Natural killer cell (primary cell): ENCODE results near the gene YWHAH. TPM values are rescaled to one million over a fixed set of nuclear protein-coding genes. Genes with fewer than 3 reads are reported as not detected.

Experiments
- ATAC-seq, 3 donors: fragments of 150-1000 bp in 2 of 3; fragments of 200-7000 bp in 1 of 3; cut with Tn5 transposase; 1 replicate in 1 of 3; 2 replicates in 2 of 3; pipeline ENCODE4 v1.10.0; 2021; ENCODE audit warnings: mild to moderate bottlenecking in 2 of 3, moderate library complexity in 2 of 3
- DNase-seq, 2 donors: peaks; one replicate each; pipeline versions ENCODE4 v3.0.0 to v3.0.0-alpha.2; 2013 to 2021; ENCODE audit warnings: mixed read lengths in 1 of 2
- H3K27ac ChIP-seq: one replicate; pipeline ENCODE4 v1.5.1; 2013; ENCODE audit warnings: mild to moderate bottlenecking, low read length
- H3K27me3 ChIP-seq: one replicate; pipeline ENCODE4 v1.6.1; 2013; ENCODE audit warnings: low read length; ENCODE audit not compliant: control insufficient read depth, insufficient read depth
- H3K36me3 ChIP-seq: one replicate; pipeline ENCODE4 v1.6.1; 2013; ENCODE audit warnings: low read length; ENCODE audit not compliant: control insufficient read depth, insufficient read depth
- H3K4me1 ChIP-seq: one replicate; pipeline ENCODE4 v1.6.1; 2013; ENCODE audit warnings: low read length; ENCODE audit not compliant: control insufficient read depth, insufficient read depth
- H3K4me3 ChIP-seq: one replicate; pipeline ENCODE4 v1.5.1; 2013; ENCODE audit warnings: low read length
- H3K9me3 ChIP-seq: one replicate; pipeline ENCODE4 v1.6.1; 2013; ENCODE audit warnings: low read length; ENCODE audit not compliant: control insufficient read depth, insufficient read depth
- H3K27ac Mint-ChIP-seq, 2 donors: one replicate each; pipeline ENCODE4 v1.8.0; 2022; ENCODE audit warnings: mild to moderate bottlenecking in 2 of 2, mixed read lengths in 2 of 2, moderate library complexity in 1 of 2
- H3K27me3 Mint-ChIP-seq, 2 donors: one replicate each; pipeline ENCODE4 v1.8.0; 2022; ENCODE audit warnings: low read depth in 2 of 2, mixed read lengths in 2 of 2
- H3K36me3 Mint-ChIP-seq: one replicate; pipeline ENCODE4 v1.8.0; 2022; ENCODE audit warnings: mixed read lengths
- H3K4me1 Mint-ChIP-seq, 2 donors: one replicate each; pipeline ENCODE4 v1.8.0; 2022; ENCODE audit warnings: mixed read lengths in 2 of 2
- H3K4me3 Mint-ChIP-seq: one replicate; pipeline ENCODE4 v1.8.0; 2022; ENCODE audit warnings: mild to moderate bottlenecking, moderate library complexity, mixed read lengths
- H3K9me3 Mint-ChIP-seq, 2 donors: one replicate each; pipeline ENCODE4 v1.8.0; 2022; ENCODE audit warnings: mixed read lengths in 2 of 2
- CTCF ChIP-seq: fragments of 200-600 bp; IDR thresholded peaks from one replicate; pipeline ENCODE4 v1.8.0; 2022; ENCODE audit warnings: antibody characterized with exemption
- WGBS: methylation state at CpG from one replicate; pipeline ENCODE4 v1.1.7; 2013; ENCODE audit warnings: missing lambda C conversion rate; ENCODE audit not compliant: insufficient coverage; 5-methylcytosine and 5-hydroxymethylcytosine counted together
- intact Hi-C: fragments of 100-400 bp; cut with micrococcal nuclease; formaldehyde crosslinking; loops from one replicate; pipeline ENCODE4 v1.14.2; 2022
- total RNA-seq, 4 donors: library from RNA; stranded (reverse); fragments of 120-200 nt in 1 of 4; gene quantifications; one replicate each; pipeline versions ENCODE4 v1.2.3 to v1.2.4, GENCODE V29; 2013 to 2022

Gene YWHAH
- total RNA-seq, 3 donors from 2014 or later (not counting 1 experiment from before 2014, with no cell fraction given), result 29.6 to 35.0 (median 32.8) TPM

- 74% methylated on average over 6 of the region's 6 CpGs for WGBS
- TF ChIP-seq CTCF, result no peak
- H3K4me1 ChIP-seq, result no peaks in the 10 kb centered on the region
Observed at GRCh38 chr22:31983911-31984656, 39.7 kb downstream of the YWHAH start.

GRCh38 chr22:31987218-31987617, 42.9 kb downstream of the YWHAH start:
- H3K9me3 Mint-ChIP-seq, result no peaks in the 10 kb centered on the region
- no peak overlapping the region for H3K27ac Mint-ChIP-seq
- 73% methylated on average over 1 of the region's 1 CpG for WGBS
- no peaks in the 10 kb centered on the region for H3K36me3 ChIP-seq
- DNase-seq, result no peak
- no peak overlapping the region for H3K27ac ChIP-seq
- intact Hi-C loops, result no loop called here
- ATAC-seq, result no peak
- no peaks in the 10 kb centered on the region for H3K9me3 ChIP-seq
- no peaks in the 10 kb centered on the region for H3K4me1 ChIP-seq
- peaks cover 11 to 21% of the 10 kb centered on the region in 2 donors for H3K27me3 Mint-ChIP-seq
- no peak for TF ChIP-seq CTCF
- H3K27me3 ChIP-seq, result no peaks in the 10 kb centered on the region
- no peak overlapping the region for H3K4me3 Mint-ChIP-seq
- no peaks in the 10 kb centered on the region for H3K4me1 Mint-ChIP-seq
- no peaks in the 10 kb centered on the region for H3K36me3 Mint-ChIP-seq
- no peak overlapping the region for H3K4me3 ChIP-seq

More at GRCh38 chr22:31983911-31984656, 39.7 kb downstream of the YWHAH start:
- intact Hi-C loops, result no loop called here
- H3K4me1 Mint-ChIP-seq, result no peaks in the 10 kb centered on the region
- no peak overlapping the region for H3K4me3 Mint-ChIP-seq
- no peaks in the 10 kb centered on the region for H3K36me3 ChIP-seq
- no peak overlapping the region for H3K27ac Mint-ChIP-seq
- H3K27me3 Mint-ChIP-seq, result peaks cover 0 to 5% of the 10 kb centered on the region in 2 donors
- H3K27ac ChIP-seq, result no peak overlapping the region
- H3K36me3 Mint-ChIP-seq, result no peaks in the 10 kb centered on the region
- no peaks in the 10 kb centered on the region for H3K9me3 ChIP-seq
- no peak for ATAC-seq
- no peak overlapping the region for H3K4me3 ChIP-seq
- H3K9me3 Mint-ChIP-seq, result no peaks in the 10 kb centered on the region
- no peaks in the 10 kb centered on the region for H3K27me3 ChIP-seq
- DNase-seq, result no peak

GRCh38 chr22:31991102-31991839, 46.9 kb downstream of the YWHAH start:
- Mint-ChIP-seq H3K9me3 (no peaks in the 10 kb centered on the region), H3K27me3 (peaks cover 12 to 21% of the 10 kb centered on the region in 2 donors), H3K4me3 (no peak overlapping the region), H3K4me1 (no peaks in the 10 kb centered on the region), H3K27ac (no peak overlapping the region), H3K36me3 (no peaks in the 10 kb centered on the region)
- intact Hi-C loops, result no loop called here
- ATAC-seq (no peak), DNase-seq (no peak)
- 86% methylated on average over 4 of the region's 4 CpGs for WGBS
- H3K4me1 ChIP-seq, result no peaks in the 10 kb centered on the region
- no peaks in the 10 kb centered on the region for H3K9me3 ChIP-seq
- no peak overlapping the region for H3K4me3 ChIP-seq
- no peak for TF ChIP-seq CTCF
- no peaks in the 10 kb centered on the region for H3K36me3 ChIP-seq
- H3K27me3 ChIP-seq, result no peaks in the 10 kb centered on the region
- no peak overlapping the region for H3K27ac ChIP-seq
